Activated naive CD8-positive, alpha-beta T cell treated with anti-CD3 and anti-CD28 coated beads, Interleukin-2, amount 50 U/mL, for 16 hours (primary cell): ENCODE data around the gene STK11IP.
"Not testable (repeated sequence)": the region's sequence is repeated elsewhere in the genome, so short reads cannot be mapped to it uniquely, and the experiment has no call there.

Source experiments
- DNase-seq: peaks from one replicate; pipeline ENCODE4 v3.0.0-alpha.2; 2020; ENCODE audit warnings: low read depth, low spot score

Gene STK11IP

DNA sequence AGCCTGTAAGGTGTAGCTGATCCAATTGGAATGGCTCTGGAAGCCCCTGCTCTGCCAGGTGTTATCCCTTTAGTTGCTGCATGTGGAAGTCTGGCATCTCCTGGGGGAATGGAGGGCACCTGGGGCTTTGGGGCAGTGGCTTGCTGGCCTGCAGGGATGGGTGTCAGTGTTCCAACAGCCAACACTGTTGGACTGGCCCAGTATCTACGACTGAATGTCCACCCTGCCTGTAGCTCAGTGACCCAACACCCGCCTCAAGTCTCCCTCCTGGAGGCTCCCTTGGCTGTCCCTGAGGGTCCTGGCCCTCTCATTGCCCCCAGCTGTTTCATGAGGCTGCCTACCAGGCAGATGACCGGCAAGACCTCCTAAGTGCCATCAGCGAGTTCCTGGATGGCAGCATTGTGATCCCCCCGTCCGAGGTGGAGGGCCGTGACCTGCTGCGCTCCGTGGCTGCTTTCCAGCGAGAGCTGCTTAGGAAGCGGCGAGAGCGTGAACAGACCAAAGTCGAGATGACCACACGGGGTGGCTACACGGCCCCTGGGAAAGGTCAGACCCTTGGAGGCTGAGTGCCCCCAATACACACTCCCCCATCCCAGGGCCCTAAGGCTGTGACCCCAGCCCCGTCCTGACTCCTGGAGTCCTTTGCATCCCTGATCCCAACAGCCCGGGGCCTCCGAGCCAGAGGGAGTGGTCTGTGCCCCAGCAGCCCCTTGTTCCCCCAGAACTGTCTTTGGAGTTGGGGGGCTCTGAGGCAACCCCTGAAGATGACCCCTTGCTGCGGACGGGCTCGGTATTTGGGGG is 37.5 kb downstream of the STK11IP start:
- no peak for DNase-seq

DNA sequence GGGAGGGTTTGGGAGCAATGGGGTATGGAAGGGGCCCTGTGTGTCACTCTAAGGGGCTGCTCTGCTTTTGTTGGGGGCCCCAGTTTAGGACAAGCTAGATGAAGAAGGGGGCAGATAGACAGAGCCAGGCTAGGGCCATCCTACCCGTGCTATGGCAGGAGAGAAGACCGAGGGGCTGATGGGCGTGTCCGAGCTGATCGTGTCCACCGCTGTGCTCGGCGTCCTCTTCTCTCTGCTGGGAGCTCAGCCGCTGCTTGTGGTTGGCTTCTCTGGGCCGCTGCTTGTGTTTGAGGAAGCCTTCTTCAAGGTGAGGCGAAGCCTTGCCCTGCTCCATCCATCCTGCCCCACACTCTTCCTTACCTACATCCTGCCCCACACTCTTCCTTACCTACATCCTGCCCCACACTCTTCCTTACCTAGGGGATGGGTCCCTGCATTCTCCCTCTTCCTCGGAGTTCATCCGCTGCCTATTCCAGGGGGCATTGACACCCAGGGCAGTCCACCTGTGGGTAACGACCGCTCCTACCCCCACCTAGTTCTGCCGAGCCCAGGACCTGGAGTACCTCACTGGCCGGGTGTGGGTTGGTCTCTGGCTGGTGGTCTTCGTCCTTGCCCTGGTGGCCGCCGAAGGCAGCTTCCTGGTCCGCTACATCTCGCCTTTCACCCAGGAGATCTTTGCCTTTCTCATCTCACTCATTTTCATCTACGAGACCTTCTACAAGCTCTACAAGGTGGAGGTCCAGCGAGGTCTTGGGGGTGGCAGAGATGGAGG is 38.7 kb downstream of the STK11IP start:
- DNase-seq: no peak

DNA sequence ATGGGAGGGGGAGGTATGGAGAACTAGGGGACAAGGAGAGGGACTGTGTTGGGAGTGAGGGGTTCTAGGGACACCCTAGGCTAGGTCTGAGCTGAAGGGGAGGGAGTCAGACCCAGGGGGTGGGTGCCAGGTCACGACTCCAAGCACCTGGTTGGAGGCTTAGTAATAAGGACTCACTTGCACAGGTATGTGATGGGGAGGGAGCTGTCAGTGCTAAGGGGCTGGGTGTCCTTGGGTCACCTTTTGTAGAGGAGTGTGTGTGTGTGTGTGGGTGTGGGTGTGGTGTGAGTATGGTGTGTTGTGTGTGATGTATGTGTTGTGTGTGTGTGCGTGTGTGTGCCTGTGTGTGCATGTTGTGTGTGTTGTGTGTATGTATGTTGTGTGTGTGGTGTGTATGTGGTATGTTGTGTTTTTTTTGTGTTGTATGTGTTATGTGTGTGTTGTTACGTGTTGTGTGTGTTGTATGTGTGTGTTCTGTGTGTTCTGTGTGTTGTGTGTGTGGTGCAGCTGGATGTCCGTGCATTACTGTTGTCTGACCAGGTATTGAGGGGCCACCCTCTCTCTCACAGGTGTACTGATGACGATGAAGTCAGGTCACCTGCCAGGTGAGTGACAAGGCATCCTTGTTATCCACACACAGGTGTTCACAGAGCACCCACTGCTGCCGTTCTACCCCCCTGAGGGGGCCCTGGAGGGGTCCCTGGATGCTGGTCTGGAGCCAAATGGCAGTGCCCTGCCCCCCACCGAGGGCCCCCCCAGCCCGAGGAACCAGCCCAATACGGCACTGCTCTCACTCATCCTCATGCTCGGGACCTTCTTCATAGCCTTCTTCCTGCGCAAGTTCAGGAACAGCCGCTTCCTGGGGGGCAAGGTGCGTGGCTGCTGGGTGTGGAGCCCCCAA is 39.5 kb downstream of the STK11IP start:
- DNase-seq: no peak

DNA sequence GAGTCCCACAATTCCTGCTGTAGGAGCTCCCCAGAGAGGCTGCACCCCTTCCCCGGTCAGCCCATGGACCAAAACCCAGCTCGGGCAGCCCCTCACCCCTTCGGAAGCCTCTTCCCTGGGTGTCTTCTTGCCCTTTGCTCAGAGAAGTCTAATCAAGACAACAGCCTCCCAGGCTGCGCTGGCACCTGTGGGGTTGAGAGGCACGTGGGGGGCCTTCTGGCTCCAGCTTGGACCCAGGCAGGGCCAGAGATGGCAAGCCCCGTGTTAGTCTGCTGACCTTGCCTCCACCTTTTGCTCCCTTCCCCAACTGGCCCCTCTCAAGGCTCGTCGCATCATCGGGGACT is 40.2 kb downstream of the STK11IP start:
- DNase-seq: no peak

DNA sequence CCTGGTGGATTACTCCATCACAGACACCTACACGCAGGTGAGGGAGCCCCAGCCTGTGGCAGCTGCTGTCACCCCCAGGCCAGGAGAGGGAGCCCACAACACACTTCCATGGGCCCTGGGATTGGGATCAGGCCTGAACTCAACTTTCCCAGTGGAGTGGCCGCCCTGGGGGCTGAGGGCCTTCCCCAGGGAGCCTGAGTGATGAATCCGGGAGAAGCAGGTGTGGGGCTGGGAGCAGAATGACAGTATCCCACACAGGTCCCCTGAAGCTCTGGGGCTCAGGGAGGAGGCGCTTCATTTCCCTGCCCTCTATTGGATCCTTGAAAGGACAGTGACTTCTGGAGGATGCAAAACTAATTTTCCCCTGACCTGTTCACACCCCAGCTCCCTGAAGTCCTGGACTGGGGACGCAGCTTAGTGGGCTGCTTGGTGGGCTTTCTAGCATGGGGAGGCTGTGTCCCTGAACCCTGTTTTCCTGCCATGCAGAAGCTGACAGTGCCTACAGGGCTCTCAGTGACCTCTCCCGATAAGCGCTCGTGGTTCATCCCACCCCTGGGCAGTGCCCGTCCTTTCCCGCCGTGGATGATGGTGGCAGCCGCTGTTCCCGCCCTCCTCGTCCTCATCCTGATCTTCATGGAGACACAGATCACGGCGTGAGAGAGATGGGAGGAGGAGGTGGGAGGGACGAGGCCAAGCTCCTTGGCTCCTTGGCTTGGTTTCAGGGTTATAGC is 40.7 kb downstream of the STK11IP start:
- DNase-seq: no peak

DNA sequence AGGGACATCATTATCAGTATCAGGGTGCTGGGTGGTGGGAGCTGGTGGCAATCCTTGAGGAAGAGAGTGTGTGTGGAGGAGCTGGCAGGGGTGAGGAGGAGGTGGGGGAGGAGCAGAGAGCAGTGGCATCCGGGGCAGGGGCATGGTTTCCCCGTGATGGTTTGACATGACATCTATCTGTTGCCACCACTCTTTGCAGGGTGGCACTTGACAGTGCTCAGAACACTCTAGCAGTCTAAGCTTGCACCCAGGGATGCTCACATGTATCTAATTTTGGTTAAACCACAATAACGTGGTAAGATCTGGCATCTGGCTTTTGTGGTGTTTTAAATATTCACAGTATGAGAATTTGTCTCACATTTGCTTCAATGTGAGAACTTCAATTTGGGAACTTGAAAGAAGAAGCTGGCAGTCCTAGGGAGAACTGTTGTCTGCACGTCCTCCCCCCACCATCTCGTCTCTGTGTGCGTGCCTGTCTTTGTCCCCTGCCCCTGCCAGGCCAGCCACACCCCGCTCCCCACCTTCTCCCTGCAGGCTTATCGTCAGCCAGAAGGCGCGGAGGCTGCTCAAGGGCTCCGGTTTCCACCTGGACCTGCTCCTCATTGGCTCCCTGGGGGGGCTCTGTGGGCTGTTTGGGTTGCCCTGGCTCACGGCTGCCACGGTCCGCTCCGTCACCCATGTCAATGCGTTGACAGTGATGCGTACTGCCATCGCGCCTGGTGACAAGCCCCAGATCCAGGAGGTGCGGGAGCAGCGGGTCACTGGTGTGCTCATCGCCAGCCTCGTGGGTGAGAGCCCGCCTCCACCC is 41.5 kb downstream of the STK11IP start:
- DNase-seq: no peak

DNA sequence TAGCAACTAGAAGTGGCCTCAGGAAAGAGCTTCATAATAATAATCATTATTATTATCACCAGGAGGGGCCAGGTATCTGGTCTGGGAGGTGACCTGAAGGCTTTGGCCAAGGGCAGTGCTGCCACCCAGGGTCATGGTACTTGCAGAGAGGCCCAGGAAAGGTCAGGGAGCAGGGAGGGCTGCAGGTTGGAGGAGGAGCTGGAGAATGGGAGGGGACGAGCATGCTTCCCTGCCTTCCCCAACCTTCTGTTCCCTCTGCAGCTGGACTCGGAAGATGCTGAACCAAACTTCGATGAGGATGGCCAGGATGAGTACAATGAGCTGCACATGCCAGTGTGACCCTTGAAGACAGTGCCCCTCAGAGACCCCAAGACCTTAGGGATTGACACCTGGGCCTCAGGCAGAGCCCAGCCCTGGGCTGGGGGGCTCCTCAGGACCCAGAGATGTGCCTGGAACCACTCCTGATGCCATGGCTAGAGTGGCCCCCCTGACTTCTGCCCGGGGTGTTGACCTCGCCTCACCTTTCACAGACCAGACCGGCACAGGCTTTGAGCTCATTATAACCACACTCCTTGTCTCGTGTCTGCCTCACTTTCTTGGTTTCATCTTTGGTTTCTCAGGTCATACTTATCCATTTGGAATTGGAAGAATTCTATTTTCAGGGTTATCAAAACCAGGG is 43.9 kb downstream of the STK11IP start:
- DNase-seq: no peak

DNA sequence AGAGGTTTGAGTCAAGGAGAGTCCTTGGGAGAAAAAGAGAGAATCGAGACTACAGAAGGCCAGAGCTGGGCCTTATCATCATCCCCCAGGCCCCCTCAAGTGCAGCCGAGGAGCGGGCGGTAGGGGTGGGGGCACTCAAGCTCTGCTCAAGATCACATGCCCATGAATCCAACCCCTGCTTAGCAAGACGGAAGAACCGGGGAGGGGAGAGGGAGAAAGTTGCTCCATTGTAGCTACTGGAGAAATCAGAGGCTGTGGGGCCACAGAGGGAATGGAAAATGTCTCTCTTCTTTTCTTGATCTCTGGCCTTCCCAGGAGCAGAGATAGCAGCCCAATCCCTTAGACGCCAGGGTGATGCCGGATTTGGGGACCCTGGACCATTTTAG is 44.4 kb downstream of the STK11IP start:
- no peak for DNase-seq

DNA sequence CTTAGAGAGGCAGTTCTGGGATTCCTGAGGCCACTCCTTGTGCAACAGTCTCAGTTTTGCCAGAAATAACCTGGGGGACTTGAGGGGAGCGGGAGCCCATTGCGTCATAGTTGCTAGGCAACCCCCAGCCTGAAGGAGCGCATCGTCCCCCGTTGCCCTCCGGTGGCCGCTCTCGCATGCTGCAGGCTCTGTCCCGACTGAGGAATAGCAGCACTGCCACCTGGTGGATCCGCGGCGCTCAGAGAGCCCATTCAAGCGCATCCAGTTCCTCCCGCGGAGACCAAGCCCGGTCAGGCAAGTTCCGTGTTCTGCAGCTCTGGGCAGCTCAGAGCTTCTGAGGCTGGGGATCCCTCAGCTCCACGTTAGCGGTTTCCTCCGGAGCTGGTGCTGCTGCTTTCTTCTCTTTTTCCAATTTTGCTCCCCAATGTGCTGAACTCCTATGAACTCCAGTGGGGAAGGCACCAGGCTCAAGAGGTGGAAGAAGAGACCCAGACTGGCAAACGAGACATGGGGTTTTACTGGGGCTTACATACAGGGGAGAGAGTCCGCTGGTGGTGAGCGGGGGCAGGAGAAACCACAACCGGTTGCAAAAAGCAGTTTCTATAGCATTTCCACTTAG is 44.9 kb downstream of the STK11IP start:
- peak; percentile 80 for DNase-seq

DNA sequence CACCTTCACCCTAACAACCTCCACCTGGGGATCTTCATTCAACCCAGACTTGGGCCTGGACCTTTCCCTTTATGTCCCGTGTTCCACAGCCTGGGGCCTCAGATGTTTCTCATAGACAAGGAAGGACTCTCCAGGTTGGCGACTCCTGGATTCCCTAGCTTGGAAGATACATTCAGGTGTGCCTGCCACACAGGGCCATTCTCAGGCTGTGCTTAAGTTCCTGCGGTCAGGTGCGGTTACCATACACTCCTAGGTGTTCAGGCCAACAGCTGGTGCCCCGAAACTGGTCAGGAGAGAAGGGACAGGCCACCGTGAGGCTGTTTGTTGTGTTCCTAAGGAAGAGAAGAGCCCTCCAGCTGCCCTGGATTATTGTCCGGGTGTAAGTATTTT is 45.4 kb downstream of the STK11IP start:
- no peak for DNase-seq

DNA sequence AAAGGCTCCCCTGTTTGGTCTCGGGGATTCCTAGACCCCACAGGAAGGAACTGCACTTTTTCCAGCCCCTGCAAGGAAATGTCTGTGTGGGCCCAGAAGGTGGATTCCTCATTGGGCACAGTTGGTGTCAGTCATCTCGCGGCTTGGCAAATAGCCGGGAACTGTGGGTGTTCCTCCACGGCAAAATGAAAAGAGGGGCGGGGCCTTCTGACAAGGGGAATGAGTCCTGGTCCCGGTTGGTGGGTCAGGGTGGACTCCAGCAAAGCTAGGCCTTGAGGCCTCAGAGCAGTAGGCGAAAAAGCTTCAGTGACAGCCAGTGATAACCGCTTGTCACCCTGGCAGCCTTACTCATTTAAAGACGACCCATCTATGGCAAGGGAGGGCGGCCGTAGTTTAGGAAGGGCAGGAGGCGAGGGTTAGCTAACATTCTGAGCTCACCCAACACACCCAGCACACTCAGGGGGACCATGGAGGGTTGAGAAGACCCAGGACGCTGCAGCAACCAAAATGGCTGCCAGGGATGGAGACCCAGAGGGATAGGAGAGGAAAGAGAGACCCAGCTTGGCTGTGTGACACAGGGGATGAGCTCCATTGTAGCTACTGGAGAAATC is 46.2 kb downstream of the STK11IP start:
- DNase-seq: no peak

DNA sequence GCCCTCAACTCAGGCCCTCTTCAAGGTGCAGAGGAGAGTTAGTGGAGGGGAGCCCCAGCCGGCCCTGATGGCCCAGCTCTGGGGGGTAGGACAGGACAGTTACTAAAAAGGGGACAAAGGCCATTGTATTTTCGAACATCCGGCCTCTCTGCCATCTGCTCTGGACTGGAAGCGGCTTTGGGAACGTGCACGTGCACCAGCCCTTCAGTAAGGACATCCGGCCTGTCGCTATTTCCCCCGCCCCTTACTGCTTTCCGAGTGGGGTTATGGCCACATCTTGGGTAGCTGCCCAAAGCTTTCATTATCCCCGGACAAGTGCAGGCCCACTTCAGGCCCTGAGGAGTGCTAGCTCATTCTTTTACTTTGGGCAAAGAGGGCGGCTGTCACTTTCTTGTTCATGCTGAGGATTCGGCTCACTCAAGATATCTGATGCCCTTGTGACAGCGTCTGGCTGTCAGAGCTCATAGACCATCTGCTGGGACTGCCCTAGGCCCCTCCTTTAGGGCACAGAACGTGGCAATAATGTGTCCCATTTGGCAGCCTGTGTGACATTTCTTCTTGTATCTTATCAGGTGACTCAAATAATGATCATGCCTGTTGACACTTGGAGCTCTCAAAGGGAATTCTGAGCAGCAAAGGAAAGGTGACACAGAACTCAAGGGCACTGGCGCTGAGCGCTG is 47.3 kb downstream of the STK11IP start:
- no peak for DNase-seq

DNA sequence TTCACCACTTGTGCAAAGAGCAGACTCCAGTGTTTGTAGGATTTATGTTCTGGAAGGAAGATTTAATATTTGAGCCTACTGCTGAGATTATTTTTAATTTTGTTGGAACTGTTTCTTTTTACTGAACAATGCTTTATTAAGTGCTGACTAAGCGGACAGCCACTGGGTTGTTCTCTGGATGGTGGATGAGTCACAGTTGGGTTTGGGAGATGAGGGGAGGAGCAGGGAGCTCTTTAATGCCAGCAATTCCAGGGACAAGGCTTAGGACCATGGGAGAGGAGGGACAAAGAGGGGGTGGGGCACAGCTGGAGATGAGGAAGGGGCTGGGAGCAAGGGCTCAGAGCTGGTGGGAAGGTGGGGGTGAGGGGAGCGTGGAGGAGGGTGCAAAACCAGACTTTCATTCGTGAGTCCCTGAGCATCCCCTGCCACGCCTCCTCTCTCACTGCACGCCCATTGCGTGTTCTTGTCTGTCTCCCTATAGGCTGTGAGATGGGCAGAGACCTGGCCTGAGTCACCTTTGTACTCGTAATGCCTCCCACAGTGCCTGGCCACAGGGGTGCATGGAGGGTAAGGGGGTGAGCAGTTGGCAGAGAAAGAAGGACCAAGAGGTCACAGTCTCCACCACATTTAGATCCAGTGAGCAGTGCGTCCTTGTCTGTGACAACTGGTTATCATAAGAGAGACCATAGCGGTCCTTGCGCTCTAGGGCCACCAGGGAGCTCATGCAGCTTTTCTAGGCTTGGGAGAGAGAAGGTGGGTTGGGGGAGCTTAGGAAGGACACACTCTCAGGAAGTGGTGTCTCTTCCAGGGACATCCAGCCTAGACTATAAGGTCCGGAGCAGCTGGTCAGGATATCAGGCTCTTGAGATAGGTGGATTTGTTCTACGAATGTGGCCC is 48.2 kb downstream of the STK11IP start:
- no peak for DNase-seq

DNA sequence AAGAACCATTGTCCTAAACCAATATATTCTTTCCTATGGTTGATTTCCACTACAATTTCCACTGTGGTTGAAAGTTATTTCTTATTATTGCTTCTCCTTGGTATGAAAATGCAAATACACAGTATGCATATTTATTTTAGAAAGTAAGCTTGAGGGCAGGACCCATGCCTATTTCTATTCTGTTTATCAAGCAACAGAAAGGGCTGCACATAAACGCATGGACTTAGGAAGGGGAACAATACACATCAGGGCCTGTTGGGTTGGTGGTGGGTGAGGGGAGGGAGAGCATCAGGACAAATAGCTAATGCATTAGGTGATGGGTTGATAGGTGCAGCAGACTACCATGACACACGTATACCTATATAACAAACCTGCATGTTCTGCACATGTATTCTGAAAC is 50.5 kb downstream of the STK11IP start:
- DNase-seq: no peak

DNA sequence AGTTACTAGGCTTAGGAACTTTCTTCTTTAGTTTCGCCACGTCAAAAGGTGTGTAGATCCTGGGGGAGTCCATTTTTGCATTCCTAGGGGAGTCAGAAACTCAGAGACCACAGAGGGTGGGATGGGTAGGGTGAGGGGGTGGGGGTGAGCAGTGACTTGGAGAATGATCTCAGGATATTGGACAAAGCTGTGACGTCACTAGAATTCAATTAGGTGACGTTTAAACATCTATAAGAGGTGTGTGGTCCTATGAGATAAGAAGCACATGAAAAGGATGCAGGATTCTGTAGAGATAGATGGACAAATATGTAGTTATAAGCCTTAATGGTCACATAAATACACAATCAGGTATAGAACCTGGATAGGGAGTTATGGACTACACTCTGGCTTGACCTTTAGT is 51.3 kb downstream of the STK11IP start:
- DNase-seq: no peak

DNA sequence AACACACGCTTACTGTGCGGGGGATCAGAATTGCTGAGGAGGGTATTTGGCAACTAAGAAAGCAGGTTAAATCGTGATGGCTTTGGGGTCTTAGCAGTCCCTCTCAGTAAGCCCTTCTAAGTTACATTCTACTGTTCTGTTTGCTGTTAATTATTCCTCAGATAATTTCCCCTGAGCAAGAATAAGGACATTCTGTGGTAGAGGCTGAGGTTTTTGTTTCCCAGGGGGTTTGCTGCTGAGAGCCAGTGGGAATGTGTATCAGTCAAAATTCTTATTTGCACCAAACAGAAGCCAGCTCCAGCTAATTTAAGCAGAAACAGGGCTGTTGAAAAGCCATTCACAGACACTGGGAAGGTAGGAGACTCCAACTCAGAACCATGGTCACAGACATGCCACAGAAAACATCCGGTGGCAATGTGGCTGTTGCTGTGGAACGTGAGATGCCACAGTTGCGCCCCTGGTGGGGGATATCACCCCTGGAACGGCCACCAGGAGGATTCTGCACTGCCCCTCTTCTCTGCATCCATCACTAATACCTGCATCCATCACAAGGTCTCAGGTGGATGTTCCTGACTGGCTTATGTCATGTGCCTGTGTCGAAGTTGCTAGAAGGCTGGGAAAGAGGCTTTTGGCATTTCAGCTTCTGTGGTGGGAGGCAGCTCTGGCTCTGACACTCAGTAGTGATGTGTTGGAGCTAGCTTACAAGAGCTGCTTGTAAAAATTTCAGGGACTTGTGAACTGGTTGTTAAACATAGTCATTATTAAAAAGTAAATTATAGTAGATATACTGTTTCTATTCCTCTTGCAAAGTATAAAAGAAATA is 53.0 kb downstream of the STK11IP start:
- DNase-seq: no peak

DNA sequence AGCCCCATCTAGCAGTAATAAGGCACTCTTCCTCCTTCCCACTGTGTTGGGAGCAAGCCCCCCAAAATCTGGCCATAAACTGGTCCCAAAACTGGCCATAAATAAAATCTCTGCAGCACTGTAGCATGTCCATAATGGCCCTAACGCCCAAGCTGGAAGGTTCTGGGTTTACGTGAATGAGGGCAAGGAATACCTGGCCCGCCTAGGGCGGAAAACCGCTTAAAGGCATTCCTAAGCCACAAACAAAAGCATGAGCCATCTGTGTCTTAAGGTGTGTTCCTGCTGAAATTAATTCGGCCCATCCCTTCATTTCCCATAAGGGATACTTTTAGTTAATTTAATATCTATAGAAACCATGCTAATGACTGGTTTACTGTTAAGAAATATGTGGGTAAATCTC is 54.0 kb downstream of the STK11IP start:
- not testable (repeated sequence) for DNase-seq
